Stimulated activated CD4-positive, alpha-beta T cell treated with anti-CD3 and anti-CD28 coated beads, Interleukin-2, amount 100 ng/mL, for 4 hours (primary cell): ENCODE data around the gene CORO2B.

Experiments
- DNase-seq: peaks from one replicate; pipeline ENCODE4 v3.0.0-alpha.2; 2020; ENCODE audit warnings: low read depth

The CORO2B gene

DNA sequence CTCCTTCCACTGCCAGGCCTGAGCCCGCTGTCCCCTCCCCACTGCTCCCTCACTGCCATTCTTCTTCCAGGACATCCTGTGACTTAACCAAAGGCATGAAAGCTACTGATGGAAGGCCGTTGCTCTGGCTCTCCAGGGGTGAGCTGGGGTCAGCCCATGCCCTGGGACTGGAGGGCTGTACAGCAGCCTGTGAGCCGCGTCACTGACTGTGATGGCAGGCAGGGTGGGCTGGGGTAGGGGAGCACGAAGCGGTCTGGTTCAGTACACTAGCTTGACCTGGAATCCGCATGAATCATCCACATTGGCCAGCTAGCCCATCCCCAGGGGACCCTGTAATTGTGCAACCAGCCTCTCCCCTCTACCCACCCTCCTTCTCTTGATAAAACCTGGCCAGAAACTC, 30.8 kb downstream of the CORO2B start:
- DNase-seq = no peak

DNA sequence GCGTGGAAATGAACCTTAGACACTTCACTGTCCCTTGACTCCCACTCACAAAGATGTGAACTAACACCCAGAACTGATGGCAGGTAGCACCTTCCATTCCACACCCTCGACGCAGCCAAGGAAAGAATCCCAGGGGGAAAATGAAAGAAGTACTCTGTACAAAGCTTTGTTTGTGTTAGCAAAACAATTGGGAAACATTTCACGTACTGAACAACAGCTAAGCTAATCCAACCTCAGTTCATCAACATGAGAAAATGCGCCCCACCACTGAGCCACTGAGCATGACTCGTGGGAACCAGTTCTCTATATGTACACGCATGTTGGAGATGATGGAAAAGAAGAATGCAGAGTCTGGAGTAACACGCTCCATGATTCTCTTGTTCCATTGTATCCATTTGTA, 32.0 kb downstream of the CORO2B start:
- no peak for DNase-seq

DNA sequence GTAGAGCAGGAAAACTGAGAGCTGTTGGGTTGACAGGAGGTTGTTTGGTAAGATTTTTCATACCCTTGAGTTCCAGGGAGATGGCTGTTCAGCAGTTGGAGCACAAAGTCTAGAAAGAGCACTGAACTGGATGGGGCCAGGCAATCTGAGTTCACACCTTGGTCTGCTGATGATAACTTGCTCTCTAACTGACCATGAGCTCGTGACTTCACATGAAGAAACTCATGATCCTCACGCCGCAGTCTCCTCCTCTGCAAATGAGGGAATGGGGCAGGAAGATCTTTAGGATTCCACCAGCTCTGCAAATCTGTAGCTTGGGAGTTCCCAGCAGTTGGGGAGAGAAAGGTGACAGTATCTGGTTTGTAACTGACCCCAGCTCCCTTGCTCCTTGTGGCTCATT, 33.7 kb downstream of the CORO2B start:
- no peak for DNase-seq

DNA sequence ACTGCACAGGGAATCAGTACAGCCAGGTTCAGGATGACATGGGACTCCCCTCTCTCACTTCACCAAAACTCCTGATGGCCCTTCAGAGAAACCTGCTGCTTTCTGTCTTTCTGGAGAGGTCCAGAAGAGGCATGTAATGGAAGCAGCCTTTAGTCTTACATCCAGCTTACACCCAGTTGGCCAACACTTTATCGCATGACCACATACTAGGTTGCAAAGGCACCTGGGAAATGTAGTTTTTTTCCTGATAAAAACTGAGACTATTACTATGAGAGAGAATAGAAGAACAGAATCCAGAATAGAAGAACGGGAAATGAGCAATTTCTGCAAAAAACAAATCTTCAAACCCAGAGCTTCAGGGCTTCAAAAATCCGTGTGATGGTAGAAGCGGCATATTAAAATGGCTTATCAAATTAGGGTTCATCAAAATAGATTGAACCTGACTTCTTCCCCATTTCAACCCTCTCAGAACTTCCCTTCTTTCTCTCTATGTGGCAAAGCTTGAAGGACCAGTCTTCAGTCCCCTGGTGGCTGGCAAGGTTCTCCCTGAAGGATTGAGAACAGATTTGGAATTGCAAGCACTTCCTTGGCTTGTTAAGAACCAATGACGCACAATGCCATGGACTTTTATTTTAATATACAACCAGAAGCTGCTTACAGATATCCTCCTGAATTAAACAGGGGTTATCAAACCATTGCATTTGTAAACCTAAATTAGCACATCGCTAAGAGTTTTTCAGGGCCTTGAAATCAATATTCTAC, 34.4 kb downstream of the CORO2B start:
- no peak for DNase-seq

DNA sequence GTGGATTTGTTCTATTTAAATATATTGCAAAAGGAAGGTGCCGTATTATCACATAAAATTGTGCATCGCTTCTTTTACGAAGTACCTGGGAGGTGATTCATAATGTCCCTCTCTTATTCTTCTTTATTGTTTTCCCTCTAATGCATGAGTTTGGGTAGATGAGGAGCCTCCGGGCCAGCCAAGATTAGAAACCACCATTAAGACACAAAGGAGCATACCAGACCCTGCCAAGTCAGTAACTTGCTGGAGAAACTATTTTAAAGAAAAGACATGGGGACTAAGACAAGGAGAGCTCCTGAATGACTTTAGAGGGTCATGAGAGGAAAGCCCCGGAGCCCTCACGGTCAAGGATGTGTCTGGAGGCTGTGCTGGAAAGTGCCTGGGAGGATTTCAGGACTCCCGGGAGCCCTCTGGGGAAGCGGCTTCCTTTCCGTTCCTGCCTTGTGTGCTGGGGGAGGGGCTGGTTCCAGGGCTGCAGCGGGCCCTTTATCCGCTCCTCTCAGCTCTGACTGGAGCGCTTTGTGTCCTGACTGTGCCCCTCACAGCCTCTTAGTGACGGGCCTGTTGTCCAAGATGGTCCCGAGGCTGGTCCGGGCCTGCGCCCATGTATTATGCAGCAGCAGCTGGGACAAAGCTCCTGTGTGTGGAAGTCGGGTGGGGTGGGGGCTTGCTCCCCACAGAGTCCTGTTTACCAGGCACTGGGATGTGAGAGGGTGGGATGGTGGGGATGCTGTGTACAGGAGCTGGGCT, 35.7 kb downstream of the CORO2B start:
- DNase-seq = no peak

DNA sequence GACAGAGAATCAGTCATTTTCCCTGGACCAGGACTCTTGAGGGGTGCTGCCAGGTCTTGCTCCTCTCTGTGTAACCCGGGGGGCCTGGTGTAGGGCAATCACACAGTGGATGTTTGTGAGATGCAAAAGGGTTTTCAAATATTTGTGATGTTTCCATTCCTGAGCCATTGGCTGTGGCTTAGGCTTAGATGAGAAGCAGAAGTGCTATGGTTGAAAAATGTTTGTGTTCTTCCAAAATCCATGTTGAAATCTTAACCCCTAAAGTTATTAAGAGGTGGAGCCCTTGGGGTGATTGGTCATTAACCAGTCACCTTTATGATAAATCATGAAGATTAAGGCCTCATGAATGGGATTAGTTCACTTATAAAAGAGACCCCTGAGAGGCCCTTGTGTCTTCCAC, 36.5 kb downstream of the CORO2B start:
- no peak for DNase-seq

DNA sequence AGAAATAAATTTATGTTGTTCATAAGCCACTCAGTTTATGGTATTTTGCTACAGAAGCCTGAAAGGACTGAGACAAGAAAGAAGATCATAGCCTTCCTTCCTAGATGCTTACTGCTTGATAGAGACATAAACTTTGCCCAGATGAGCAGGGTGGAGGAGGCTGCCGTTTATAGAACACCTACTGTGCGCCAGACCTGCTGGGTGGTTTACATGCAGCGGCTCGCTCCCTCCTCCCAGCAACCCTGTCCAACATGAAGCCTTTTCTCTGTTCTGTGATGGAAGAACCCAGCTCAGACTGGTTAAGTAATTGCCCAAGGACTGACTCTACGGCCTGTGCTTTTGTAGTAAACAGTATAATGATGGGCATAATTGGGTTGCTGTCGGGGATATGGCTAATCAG, 37.0 kb downstream of the CORO2B start:
- DNase-seq = no peak

DNA sequence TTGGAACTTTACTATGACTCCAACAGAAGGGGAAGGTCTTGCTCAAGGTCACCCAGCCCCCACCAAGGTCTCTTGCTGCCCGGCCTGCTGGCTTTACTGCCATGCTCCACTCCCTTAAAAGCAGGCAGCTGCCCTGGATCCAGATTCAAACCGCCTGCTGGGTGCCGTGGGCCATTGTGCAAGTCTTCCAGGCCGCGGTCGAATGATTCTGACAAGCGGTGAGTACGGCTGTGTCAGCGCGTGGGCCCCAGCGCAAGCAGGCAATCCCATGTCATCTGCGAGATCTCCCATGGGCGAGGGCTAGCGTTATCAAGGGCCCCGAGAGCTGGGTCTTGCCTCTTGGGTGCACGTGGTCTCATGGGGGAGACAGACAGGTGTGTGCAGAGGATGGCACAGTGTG, 37.6 kb downstream of the CORO2B start:
- no peak for DNase-seq

DNA sequence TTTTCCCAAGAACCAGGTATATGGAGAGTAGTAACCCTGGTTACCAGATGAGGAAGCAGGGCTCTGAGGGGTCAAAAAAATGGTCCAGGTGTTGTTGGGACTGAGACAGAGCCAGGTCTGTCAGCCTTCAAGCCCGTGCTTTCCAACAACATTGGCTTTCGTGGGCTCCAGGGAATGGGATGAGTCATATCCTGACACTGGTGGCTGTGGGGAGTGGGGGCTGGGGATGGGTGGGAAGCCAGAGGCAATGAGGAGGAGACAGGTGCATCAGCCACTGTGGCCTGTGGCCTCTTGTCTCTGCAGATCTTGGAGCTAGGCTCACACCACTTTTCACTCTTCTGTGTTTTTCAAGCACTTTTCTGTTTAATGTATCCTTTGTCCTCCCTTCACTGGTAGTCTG, 38.2 kb downstream of the CORO2B start:
- no peak for DNase-seq

DNA sequence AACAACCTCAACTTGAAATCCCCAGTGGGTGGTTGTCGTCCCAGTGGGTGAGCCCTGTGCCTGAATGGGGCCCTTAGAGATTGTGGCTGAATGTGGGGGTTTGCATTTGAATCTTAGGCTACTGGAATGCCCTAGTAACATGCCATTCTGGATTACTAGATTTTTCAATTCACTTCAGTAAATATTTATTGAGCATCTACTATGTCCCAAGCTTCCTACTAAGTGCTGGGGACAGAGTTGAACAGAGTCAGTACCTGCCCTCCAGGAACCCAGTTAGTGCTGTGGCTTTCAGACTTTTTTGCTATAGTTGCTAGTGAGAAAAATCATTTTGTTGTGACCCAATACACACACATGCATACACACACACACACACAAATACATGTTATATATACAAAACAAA, 39.0 kb downstream of the CORO2B start:
- DNase-seq = no peak

DNA sequence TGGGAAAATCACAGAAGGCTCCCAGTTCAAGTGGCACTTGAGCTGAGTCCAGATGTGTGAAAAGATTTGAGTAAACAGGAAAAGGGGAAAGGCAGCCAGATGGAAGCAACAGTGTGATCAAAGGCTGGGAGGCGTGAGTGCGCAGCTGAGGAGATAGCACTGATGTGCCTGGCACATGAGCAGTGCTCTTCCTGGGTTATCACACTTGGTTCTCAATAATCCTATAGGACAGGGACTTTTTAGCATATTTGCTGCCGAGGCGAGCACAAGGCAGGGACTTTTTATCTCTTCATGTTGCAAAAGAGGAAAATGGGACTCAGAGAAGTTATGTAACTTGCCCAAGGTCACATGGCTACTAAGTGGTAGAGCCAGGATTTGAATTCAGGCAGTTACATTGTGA, 39.6 kb downstream of the CORO2B start:
- no peak for DNase-seq

DNA sequence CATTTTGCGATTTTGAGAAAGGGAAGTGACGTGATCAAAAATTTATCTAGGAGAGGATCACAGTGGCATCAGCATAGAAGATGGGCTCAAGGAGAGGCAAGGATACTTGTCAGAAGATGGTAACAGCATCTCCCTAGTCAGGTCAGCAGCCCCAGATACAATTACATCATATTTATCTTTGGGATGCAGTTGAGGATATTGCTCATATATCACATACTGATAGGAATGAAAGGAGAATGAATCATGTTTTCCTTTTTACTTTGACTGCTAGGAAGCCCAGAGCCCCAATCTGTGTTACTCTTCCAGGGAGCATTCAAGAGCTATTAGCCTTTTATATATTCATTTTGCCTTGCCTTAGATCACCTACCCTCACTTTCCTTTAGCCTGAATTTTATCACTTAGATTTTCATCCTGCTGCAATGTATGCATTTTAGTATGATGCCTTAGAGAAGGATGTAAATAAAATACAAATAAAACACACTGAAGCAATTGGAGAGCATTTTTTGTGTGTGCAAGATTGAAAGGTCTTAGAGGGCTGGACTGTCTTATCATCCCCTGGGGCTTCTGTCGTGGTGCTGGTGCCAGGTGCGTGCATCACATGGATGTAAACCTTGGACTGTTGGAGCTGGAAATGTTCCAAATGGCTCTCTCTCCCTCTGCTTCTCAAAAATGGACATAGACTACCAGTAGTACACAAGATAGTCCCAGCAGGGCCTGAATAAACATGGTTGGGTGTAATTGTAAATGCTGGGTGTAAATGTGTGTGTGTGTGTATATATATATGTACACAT, 40.3 kb downstream of the CORO2B start:
- no peak for DNase-seq

DNA sequence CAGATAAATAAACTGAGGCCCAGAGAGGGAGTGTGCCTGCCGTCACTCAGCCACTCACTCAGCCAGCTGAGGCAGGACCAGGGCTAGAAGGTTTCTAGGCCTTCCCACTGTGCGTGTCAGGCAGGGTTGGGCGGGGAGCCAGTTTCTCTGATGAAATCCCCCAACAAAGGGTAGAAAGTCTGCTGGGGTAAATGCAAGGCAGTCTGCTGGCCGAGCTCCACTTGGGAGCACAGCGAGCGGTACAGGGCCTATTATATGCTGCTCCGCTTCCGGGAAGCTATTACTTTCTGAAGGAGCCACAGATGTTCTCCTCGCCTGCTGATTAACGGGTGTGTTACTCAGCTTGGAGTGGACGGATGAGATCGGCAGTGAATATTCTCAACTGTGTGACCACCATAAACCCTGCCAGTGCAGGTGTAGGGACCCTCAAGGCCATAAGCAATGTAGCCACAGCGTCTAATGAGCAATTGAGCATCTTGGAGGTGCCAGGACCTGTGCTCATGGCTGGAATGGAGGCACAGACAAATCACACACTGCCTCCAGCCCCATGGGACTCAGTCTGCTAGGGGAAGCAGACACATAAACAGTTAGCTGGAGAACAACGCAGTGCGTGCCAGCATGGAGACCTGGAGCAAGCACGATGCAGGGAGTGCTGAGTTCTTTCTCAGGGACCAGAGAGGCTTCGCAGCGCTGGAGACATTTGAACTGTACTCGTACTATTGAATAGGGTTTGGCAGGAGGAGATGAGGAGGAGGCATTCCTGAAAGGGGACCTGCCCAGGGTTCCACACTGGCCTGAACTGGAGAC, 42.1 kb downstream of the CORO2B start:
- DNase-seq = no peak

DNA sequence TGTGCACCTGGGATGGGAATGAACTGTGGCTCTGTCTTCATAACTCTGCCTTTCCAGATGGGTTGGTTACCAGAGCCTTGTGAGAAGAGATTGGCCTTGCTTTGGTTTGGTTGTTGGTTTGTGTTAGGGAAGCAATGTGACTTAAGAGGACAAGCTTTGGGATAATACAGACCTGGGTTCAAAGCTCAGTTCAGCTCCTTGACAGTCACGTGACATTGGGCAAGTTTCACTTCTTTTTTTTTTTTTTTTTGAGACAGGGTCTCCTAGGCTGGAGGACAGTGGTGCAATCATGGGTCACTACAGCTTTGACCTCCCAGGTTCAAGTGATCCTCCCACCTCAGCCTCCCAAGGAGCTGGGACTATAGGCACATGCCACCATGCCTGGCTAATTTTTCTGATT, 42.7 kb downstream of the CORO2B start:
- no peak for DNase-seq

DNA sequence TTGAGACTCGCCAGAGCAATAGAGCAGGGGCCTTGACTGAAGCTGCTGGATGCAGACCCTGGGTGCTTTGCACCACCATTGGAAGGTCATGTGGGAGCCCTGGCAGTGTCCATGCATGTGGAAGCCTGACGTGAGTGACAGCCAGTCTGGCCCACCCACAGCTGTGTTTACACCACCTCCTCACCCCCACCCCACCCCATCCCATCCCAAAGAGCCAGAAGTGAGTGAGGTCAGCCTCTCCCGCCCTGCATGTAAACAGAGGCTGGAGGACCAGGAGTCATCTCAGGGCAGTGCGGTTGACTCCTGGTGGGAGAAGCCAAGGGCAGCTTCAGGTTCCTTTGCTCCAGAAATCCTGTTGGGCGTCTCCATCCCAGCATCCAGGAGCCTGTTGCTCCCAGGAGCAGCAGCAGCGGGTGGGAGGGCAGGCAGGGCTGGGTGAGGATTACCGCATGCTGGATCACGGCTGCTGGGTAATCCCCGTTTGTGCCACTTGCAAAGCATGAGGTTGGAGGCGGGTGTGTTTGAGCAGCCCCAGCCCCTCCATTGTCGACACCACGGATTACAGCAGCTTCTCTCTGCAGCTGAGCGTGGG, 44.6 kb downstream of the CORO2B start:
- no peak for DNase-seq

DNA sequence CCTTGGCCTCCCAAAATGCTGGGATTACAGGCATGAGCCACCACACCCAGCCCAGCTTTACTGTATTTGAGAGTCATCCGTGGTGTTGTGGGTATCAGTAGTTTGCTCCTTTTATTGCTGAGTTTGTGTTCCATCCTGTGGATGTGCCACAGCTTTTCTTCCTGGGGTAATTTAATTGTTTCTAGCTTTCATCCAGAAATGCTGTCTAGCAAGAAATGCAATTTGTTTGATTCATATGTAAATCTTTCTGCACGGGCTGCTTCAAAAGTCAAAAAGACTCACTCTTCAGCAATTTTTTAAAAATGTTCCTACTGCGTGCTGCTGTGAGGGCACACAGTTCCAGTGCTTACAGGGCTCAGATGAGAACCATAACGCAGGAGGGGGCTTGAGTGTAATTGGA, 47.1 kb downstream of the CORO2B start:
- DNase-seq = no peak

DNA sequence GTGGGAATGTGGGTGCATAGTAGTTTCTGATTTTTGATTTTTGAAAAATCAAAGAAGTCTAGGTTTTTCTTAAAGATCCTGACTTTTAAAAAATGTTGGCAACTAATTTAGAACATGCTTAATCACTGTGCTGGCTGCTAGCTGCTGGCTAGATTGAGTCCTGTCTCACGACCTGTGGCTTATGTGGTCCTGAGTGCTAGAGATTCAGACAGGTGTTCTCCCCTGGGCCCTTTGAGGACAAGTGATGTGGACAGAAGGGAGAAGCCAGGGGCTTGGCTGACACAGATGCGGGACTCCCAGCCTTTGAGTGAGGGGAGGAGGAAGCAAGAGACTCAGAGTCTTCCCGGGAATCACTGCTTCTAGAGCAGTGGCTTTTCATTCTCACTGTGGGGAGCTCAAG, 47.5 kb downstream of the CORO2B start:
- no peak for DNase-seq

DNA sequence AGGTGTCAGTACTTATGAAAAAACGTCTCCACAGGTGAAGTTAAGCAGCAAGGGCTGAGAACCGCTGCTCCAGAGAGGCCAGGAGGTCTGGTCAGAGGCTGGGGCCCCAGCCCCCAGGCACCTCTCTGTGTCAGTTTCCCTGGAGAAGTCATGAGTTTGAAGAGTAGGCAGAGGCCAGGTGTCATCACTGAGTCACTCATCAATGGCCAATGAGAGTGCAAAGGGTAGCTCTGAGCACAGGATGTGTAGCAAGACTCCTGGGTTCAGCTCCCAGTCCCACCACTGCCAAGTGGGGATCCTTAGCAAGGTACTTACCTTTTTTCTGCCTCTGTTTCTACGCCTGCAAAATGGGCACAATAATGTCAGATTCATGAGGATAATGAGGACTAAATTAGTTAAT, 47.9 kb downstream of the CORO2B start:
- no peak for DNase-seq

DNA sequence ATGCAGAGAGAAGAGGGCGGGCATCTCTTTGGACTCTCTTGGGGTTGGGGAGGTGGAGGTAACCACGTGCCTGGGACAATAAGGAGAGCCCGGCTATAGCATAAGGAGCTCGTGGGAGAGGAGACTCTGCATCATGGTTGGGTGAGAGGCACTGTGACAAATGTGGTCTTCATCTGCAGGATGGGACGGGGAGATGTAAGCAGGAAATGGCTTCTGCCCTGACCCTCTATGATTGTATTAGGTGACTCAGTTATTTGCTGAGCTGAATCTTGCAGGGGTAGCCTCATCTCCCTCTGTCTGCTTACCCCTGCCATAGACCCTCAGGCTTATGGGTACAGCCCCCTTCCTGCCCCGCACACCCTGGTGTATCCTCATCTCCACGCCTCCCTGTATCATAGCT, 48.7 kb downstream of the CORO2B start:
- no peak for DNase-seq

DNA sequence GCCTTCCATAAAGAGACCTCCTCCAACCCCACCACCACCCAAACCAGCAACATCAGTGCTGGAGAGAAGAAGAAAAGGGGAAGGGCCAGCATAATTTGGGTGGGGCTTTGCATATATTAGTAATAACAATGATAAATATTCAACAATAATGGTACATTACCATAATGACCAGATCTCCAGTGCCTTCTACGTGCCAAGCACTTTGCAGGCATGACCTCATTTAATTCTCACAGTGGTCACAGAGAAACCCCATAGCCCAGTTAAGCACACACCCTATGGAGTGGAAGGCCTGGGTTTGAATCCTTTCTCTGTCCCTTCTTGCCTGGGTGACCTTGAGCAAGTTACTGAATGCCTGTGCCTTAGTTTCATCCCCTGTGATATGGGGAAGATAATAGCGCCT, 49.2 kb downstream of the CORO2B start:
- DNase-seq = no peak

DNA sequence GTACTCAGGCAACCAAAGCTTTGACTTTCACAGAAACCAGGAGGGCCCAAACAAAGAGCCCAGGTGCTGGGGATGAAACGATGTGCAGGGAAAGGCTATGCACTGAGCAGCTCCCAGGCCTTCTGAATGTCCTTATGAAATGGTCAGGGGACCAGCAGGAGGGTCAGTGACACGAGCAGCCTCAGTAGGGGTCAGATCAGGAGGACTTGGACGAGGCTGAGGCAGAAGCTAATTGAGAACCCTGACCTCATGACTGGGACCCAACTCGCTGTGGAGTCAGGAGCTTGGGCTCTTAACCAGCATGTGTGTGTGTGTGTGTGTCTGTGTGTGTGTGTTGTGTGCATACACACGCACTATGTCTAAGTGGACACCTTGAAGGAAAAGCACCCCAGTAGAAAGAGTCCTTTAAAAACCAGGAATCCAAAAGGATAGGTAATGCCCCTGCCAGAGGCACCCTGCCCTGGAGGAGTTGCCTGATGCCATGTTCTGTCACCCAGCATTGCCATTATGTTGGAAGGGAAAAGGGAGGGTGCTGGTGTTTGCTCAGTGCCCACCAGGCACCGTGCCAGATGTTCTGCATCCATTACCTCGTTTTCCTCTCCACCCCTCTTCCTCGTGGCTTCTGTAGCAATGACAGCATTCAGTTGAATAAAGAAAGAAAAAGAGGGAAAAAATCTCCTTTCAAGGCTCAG, 50.9 kb downstream of the CORO2B start:
- DNase-seq = no peak
